ENCODE data around the gene EML3. TPM values are rescaled to one million over a fixed set of nuclear protein-coding genes. Genes with fewer than 3 reads are reported as not detected.

EML3 gene
- total RNA-seq, 1 donor from 2014 or later: 4.9 TPM

DNA sequence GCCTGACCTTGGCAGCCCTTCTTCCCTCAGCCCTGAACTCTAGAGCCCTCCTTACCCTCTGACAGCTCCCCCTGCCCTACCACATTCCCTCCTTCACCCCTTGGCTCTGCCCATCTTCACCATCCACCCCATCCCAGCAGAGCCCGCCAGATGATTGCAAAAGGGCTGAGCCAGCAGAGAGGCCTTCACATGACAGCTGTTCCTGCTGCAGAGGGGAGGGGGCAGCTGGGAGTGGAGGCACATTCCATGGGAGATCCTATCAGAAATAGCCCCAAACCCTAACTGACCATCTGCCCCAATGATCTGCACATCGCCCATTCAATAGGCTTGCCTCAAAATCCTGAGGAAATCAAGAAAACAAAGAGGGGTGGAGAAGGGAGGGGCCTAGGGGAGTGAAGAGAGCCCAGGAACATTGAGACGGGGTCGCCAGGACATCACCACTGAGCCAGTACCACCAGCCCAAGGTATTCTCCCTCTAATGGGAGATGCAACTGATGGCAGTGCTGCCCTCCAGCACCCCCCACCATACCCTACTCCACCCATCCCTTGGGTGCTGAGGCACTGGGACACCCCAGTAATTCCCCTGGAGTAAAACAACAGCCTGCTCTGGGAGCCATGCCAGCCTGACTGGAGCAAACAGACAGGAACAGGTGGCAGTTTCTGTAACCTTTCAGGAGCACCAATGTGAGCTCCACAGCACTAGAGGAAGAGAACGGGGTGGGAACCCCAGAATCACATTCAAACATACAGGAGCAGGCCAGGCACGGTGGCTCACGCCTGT is 58.0 kb downstream of the EML3 start:
- no peak for FAIRE-seq
- DNase-seq (ENCODE audit: low spot score in 2 of 2): no peak

DNA sequence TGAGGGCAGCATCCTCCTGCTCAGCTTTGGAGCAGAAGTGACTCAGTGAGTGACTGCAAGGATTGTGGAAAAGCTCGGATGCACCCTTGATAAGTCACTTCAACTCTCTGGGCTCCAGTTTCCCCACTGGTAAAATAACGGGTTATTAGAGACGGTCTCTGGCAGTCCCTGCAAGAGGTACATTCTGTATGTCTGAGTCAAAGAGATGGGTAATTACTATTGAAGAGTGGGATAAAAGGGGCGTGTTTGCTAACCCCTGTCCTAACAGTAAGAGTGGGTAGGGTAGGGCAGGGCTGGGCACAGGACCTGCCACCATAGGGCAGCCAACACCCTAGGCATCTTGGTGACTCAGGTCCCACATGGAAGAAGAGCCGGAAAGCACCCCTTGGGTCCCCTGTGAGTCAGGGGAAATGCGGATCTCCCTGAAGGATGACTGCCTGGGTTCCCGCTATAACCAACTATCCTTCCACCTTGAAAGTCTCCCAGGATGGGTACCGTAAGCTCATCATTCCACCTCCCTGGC is 58.7 kb downstream of the EML3 start:
- FAIRE-seq (no peak), DNase-seq (ENCODE audit: low spot score in 2 of 2) (no peak)

GRCh38 chr11:62553080-62553838 is 59.3 kb downstream of the EML3 start:
- no peak for FAIRE-seq

GRCh38 chr11:62552485-62553079 is 60.0 kb downstream of the EML3 start:
- FAIRE-seq: no peak
- no peak for DNase-seq (ENCODE audit: low spot score in 2 of 2)

More at GRCh38 chr11:62553080-62553838, 59.3 kb downstream of the EML3 start:
- DNase-seq (ENCODE audit: low spot score in 2 of 2): peak in 1 of 2 donors; percentile 26

Small RNA genes lying within 50 kb of the gene (small RNA-seq; reads per million reads assigned to genes)
- gene AP001458.1: not detected
- gene EEF1G: not detected
- 0.28 reads per million, percentile 10 among the genes with 10 or more reads in this experiment for gene MIR6747

Other genes with a start within 250 kb of the EML3 start
- gene SCGB1A1, start 193.7 kb downstream of the EML3 start, total RNA-seq: not detected
- gene AHNAK, start 66.0 kb downstream of the EML3 start, total RNA-seq: 15.9 TPM
- 1,985 TPM for gene EEF1G, start 38.9 kb downstream of the EML3 start, total RNA-seq
- gene TUT1, start 21.3 kb downstream of the EML3 start, total RNA-seq: 4.5 TPM
- 154 TPM for gene MTA2, start 10.9 kb downstream of the EML3 start, total RNA-seq
- gene ROM1, start 482 bp upstream of the EML3 start, total RNA-seq: 1.2 TPM
- gene B3GAT3, start 9.2 kb upstream of the EML3 start, total RNA-seq: 21.6 TPM
- gene GANAB, start 33.8 kb upstream of the EML3 start, total RNA-seq: 62.8 TPM
- 20.8 TPM for gene INTS5, start 40.5 kb upstream of the EML3 start, total RNA-seq
- gene C11orf98, start 52.4 kb upstream of the EML3 start, total RNA-seq: 25.3 TPM
- gene CSKMT, start 52.5 kb upstream of the EML3 start, total RNA-seq: 10.2 TPM
- 5.7 TPM for gene UQCC3, start 58.9 kb upstream of the EML3 start, total RNA-seq
- 3.3 TPM for gene LBHD1, start 59.5 kb upstream of the EML3 start, total RNA-seq
- gene UBXN1, start 66.3 kb upstream of the EML3 start, total RNA-seq: 84.8 TPM
- gene LRRN4CL, start 76.8 kb upstream of the EML3 start, total RNA-seq: 0.82 TPM
- 149 TPM for gene BSCL2, start 94.6 kb upstream of the EML3 start, total RNA-seq
- 20.0 TPM for gene GNG3, start 94.9 kb upstream of the EML3 start, total RNA-seq
- 15.1 TPM for gene HNRNPUL2, start 114.7 kb upstream of the EML3 start, total RNA-seq
- gene TTC9C, start 115.7 kb upstream of the EML3 start, total RNA-seq: 26.9 TPM
- 17.1 TPM for gene ZBTB3, start 141.4 kb upstream of the EML3 start, total RNA-seq
- gene POLR2G, start 148.8 kb upstream of the EML3 start, total RNA-seq: 59.9 TPM
- gene TAF6L, start 158.6 kb upstream of the EML3 start, total RNA-seq: 15.1 TPM
- gene TMEM179B, start 174.6 kb upstream of the EML3 start, total RNA-seq: 17.1 TPM
- gene TMEM223, start 179.2 kb upstream of the EML3 start, total RNA-seq: 14.7 TPM
- 10.6 TPM for gene NXF1, start 192.7 kb upstream of the EML3 start, total RNA-seq
- gene STX5, start 219.3 kb upstream of the EML3 start, total RNA-seq: 31.0 TPM
- not detected for gene TEX54, start 220.1 kb upstream of the EML3 start, total RNA-seq
- 48.5 TPM for gene WDR74, start 226.8 kb upstream of the EML3 start, total RNA-seq